Suprapubic skin (tissue), 3 donors: ENCODE data around the gene AKAP13.

ENCODE experiments used
- CTCF ChIP-seq, 2 donors: fragments of 200-600 bp in 1 of 2; fragments of 450-650 bp in 1 of 2; sonication (generic) in 1 of 2; IDR thresholded peaks; one replicate each; pipeline ENCODE4 v1.5.1; 2016 to 2019; ENCODE audit warnings: antibody characterized with exemption in 2 of 2, mild to moderate bottlenecking in 1 of 2, moderate library complexity in 1 of 2
- POLR2A ChIP-seq, 2 donors: fragments of 450-650 bp; IDR thresholded peaks; one replicate each; pipeline ENCODE4 v1.6.1; 2017; ENCODE audit warnings: antibody characterized with exemption in 2 of 2, mild to moderate bottlenecking in 2 of 2, moderate library complexity in 2 of 2

DNA sequence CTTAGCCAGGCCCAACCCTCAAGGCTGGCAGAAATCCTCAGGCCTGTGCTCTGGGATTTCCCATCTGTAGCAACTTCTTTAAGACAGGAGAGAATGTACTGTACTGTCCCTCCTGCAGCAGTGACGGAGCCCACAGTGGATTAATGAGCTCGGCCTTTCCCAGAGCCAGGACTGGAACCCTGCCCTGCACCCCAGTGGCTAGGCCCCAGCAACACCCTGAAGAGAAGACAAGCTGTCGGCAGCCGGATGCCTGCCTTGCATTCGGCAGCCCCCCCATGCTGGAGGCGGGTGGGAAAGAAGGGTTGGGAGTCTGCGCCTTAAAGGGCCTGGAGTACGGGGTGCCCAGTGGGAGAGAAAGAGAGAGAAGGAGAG is 382.3 kb downstream of the AKAP13 start:
- no peak for TF ChIP-seq POLR2A (IDR thresholded peaks at IDR 0.05)
- TF ChIP-seq CTCF (IDR thresholded peaks at IDR 0.05), result no peak
